Activated naive CD4-positive, alpha-beta T cell treated with anti-CD3 and anti-CD28 coated beads, Interleukin-2, amount 50 U/mL, for 16 hours (primary cell): ENCODE results near the gene CCDC188.

Experiments used
- DNase-seq: peaks from one replicate; pipeline ENCODE4 v3.0.0-alpha.2; 2020

Gene CCDC188

DNA sequence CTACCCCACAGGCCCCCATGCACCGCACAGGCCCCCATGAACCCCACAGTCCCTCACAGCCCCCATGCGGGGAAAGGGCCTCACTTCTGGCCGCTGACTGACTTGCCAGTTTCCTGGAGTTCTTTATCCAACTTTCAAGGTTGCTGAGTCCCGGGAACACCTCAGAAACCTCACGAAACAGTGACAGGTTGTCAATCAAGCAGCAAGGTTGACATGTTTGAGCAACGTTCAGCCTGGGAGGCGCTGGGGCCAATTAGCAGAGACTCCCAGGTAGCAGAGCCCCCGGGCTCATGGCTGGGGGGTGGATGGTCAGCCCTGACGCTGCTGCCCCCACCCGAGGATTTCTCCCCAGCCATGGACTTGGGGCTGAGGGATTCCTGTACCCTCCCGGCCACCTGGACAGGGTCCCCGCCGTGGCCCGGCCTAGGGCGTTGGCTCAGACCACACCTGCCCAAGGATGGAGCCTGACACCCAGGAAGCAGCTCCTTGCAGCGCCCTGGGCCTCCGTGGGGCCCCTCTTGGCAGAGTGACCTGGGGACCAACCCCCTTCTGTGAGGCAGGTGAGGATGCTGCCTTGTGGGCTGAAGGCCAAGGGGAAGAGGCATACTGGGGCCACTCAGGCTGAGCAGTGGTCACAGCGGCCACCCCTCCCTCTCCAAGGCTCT, 33.8 kb upstream of the CCDC188 start:
- DNase-seq: no peak

DNA sequence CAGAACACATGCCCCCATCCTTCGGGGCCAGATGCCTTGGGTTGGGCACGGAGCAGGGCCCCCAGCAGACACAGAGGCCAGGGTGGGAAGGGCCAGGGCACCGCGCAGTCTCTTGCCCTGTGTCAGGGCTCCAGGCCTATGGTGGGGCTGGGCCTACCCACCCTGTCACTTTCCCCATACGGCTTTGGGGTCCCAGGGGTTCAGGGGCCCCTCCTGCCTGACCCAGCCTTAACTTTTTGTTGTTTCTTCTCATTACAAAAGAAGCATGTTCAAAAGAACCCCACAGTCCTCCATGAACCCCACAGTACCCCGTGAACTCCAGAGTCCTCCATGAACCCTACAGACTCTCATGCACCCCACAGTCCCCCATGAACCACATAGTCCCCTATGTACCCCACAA, 33.0 kb upstream of the CCDC188 start:
- DNase-seq: no peak

DNA sequence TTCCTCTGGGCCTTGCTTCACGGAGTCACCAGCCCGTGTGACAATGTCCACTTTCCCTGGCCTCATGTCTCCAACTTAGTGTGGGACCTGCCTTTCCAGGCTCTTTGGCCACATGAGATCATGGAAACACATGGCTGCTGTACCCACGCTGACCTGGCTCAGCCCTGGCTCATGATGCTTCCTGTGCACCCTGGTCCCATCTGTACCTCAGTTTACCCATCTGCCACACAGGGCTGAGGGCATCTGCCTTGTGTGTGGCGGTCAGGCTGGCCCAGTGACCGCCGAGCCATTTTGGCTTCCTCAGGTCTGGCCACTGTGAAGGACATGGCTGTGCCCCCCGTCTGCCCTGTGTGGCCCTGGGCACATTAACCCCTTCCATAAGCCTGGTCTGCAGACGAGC, 32.2 kb upstream of the CCDC188 start:
- DNase-seq: no peak

DNA sequence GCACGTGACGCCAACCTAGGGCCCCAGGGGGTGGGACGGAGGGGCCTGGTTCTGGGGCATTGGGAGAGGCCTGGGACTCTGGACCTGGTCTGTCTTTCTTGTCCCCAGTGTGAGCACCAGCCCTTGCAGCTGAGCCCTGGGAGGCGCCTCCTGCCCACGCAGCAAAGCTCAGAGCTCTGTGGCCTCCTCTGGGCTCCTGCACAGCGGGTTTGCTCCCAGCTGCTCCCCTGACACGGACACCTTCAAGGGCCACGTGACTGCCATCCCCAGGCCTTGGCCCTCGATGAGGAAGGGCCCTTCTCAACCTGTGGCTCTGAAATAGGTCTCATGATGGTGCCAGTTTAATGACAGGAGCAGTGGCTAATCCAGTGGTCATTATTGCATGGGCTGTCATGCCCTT, 31.5 kb upstream of the CCDC188 start:
- no peak for DNase-seq

DNA sequence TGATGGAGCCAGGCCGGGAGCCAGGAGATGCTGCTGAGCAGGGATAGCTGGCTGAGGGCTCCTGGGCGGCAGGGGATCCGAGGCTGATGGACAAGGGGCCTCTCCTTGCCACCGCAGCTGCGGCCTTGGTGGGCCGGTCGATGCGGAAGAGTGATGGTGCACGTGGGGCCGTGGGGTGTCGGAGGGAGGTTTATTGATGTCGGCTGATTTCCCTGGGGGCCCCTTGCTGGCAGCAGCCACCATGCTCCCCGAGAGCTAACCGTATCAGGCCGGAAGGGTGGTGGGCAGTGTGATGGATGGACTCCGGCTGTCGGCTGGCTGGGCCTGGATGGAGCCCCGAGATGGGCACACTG, 31.0 kb upstream of the CCDC188 start:
- DNase-seq: no peak

DNA sequence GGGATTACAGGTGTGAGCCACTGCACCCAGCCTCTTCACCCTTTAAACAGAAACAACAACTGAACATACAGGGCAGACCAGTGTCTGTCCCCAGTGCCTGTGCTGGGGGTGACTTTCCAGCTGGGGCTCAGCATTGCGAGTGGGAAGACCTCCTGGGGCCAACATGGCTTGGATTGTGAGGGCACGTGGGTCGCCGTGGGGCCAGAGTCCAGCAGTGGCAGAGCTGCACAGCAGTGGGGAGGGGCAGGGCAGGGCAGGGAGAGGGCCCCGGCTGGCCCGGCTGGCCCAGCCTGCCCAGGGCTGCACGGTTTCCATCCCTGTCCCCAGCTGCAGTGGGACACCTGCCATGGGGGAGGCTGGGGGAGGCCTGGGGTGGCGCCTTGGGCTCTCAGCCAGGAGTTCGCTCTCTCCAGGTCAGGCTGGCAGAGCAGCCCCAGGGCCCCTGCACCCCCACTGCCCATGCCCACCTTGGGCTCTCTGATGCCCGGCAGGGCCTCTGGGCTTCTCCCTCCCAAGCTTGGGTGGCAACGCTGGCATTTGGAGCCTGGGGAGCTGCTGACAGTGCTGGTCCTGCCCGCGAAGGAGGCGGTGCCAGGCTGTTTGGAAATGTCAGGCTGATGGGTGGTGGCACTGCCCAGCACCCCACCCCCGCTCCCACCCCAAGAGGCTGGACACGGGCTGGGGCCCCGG, 30.5 kb upstream of the CCDC188 start:
- no peak for DNase-seq

DNA sequence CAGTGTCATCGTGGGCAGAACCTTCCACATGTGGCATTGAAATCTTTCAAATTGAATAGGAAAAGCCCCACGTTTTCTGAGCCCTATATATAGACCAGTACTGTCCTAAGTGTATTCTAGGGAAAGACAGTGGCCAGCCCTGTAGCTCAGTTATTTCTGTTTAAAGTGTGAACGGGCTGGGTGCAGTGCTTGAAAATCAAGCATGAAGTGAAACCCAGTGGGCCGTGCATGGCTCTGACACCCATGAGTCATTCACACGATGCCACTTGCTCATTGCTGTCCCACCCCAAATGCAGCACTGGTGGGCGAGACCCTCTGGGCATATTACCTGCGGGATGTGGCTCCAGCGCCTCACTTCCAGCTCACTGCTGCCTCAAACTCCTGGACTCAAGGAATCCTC, 29.8 kb upstream of the CCDC188 start:
- DNase-seq: no peak

DNA sequence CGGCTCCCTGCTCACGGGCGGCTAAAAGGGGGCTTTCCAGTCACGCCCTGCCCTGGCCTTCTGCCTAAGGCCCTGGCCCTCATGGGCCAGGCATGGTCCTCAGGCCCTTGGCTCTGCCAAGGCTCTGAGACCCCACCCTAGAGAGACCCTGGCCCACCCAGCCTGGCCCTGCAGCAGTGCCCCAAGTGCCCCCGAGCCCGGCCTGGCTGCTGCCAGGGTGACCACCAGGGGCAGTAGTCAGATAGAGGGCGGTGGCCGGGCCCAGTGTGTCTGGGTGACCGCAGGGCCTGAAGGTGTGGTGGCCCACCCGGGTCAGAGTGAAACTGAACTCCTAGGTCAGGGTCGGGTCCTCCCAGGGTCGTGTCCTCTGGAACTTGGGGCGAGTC, 29.4 kb upstream of the CCDC188 start:
- DNase-seq: no peak

DNA sequence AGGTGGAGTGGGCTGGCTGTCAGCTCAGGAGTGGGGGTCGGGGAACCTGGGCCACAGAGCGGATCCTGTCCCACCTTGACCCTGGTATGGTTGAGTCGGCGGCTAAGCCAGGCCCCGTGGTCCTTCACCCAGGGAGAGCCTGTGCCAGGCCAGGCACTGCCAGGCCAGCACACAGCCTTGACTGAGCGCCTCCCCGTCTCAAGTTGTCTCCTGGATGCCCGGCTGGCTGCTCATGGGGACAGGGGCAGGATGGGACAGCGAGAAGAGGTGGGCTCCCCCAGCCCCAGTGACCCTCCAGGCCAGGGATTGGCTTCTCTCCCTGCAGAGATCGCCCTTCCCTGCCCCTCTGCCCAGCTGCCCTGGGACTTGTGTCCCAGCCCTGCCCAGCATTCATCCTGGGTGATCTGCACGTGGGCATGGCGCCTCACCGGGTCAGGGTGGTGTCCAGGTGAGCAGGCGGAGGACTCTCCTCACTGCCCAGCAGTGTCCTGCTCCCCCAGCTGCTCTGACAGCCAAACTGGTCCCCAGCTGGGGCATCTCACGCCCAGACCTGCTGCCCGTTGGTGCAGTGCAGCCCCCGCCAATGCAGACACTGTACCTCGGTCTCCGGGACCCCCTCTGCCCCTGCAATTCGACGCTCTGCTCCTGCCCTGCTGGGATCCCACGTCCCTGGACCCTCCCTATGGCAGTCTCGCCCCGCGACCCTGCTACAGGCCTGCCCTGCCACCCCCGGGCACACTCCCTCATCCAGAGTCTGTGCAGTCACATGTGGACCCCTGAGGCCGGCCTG, 28.8 kb upstream of the CCDC188 start:
- no peak for DNase-seq

DNA sequence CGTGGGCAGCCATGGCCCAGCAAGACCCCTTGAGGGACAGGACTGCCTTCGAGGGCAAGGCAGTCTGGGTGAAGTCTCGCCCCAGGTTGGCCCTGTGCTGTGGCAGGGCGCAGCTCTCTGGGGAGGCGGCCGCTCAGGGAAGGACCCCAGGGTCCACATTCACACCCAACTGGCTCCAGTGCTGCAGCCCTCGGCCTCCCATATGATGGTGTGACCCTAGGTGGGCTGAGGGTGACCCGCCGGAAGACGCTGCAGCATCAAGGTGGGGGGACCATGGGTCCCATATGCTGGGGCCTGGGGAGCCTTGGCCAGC, 28.0 kb upstream of the CCDC188 start:
- DNase-seq: no peak

DNA sequence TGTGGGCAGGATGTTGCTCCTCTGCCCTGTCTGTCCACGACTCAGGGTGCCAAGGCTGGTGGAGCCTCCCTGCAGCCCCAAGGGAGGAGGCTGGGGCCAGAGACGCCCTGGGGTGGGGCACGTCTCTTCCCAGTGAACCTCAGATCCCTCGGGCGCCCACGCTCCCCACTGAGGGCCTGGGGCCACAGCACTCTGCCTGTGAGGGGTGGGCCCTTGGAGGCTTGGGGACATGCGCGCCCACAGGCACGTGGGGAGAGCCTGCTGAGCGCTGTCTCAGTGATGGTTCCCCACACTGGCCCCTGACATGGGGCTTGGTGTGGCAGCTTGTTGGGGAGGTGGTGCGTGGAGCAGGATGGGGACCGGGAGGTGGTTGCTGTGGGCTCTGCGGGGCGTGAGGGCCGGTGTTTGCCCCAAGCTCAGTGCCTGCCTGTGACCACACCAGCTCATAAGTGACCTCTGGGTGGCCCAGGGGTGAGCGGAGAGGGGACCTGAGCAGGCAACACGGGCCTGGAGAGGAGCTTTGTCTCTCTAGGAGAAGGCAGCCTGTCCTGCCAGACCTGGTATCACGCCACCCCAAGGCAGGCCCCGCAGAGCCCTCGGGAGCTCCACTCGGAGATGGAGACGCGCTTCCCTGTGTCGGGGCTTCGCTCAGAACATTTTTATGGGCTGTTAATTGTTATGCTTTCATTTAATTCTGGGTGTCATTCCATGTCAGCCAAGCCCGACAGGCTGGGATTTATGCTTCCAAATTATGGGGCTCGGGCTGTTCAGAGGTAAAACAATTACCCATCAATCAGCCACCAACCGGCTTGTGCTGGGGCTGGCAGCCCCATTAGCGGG, 27.4 kb upstream of the CCDC188 start:
- DNase-seq: no peak

DNA sequence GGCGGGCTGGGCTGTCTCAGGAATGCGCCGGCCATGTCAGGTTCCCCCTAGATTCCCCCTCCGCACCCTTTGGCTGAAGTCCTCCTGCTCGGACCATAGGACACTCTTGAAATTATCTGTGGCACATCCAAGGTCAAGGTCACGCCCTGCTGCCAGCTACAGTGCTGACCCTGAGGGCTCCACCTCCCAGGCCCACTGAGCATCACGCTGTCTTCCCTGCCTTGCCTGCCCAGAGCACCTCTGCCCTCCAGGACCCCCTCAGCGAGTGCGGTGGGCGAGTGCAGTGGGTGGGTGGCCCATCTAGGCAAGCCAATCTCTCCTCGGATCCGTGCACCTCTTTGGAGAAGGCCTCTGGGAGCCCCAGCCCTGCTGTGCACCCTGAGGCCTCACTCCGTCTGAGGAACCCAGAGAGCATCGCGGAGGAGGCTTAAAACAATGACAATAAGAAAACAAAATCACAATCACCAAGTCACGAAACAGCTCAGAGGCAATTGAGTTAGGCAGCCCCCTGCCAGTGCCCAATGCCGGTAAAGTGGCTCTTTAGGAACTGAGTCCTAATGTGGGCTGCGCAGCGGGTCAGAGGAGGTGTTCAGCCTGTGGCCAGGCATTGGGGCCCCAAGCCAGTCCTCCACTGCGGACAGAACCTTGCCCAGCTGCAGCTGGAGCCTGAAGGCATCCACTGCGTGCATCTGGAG, 26.5 kb upstream of the CCDC188 start:
- DNase-seq: no peak

DNA sequence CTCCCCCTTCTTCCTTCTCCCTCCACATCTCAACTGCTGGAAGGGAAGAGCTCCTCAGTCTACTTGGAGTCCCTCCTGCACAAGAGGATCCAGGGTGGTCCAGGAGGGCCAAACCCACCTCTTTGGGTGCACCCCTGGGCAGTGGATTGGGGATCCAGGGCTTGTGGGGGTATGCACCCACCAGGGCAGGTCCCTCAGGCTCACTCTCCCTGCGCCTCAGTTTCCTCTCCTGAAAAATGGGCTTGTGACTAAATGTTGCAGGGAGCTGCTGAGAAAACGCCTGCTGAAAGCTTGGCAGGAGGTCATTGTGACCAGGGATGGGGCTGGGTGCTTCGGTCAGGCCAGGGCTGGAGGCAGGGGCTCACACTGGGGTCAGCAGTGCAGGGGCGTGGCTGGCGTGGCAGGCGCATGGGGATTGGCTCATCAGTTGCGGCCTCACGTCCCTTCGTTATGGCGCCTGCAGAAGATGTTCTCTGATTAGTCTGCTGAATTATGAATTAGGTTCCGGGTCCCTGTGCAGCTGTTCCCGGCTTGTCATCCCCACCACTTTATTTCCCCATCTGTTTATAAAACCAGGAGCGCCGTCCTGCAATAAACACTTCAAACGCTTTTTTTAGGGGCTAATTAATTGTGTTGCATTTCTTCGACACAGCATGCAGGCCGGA, 25.7 kb upstream of the CCDC188 start:
- no peak for DNase-seq

DNA sequence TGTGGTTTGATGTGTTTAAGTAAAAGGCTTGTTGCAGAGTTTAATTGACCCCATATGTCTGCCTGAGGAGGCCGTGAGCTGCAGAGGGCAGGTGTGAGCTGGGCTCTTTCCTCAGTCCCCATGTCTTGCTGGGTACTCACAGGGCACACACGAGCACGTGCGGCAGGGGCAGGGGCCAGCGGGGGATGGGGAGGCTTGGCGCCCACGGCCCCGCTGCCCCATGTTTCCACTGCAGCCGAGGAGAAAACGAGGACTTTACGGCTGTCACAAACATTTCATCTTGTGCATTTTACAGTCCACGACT, 24.7 kb upstream of the CCDC188 start:
- no peak for DNase-seq

DNA sequence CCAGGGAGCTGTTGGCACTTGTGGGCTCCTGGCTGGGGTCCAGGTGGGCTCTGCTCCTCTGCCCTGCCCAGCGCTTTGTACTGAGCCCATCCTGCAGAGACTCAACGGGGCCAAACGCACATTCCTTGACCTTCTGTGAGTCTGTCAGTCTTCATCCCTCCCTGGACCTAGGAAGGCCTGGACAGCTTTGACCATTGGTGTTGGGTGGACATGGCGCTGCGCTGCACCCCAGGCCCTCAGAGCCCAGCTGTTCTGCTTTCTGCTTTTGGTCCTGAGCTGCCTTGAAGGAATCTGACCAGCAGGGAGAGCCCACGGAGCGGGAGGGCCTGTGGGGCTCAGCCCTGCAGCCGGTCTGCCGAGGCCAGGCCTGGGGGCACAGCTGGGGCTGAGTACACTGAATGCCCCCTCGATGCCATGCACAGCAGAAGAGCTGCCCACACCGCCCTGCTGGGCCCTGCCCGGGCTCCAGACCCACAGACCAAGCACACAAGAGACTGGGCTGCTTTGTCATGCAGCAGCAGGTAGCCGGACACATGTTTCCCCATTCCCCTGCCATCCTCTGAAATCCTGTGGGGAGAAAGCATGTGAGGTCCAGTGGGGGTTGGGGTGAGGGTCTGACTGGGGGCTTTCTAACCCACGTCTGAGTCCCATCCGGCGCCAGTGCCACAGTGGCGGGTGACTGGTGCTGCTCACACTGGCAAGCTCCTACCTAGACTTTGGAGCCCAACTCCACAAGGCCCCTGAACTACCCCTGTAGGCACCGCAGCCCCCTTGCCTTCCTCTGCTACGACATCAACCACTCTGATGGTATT, 24.1 kb upstream of the CCDC188 start:
- no peak for DNase-seq

DNA sequence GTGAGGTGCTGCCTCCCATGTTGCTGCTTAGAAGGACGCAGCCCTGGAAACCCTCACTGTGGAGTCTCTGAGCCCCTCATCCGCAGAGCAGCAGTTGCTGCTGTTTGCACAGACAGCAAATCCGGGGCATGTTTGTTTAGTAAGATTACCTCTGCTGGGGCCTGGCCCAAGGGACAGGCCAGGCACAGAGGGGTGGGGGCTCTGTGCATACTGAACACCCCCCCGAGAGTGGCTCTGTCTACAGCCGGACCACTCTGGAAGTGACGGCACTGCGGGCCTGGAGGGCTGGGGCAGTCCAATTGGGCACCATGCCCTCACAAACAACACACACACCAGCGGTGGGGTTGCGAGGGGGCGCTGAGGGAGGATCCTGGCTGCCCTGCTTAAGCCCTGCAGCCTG, 22.9 kb upstream of the CCDC188 start:
- no peak for DNase-seq

DNA sequence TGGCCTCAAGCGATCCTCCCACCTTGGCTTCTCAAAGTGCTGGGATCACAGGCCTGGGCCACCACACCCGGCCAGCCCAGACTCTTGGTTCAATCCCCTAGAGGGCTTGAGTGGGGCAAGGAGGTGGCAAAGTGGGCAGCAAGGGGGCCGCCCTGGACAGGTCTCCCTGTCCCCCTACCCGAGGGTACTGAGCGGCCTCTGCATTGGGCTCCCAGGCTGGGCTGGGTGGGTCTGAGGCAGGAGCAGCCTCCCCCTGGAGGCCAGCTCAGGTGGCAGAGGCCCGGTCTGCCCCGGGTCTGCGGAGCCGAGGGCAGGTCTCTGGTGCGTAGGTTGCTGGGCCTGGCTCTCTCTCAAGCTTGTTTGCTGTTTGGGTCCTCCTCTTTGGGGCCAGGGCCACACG, 22.4 kb upstream of the CCDC188 start:
- no peak for DNase-seq

DNA sequence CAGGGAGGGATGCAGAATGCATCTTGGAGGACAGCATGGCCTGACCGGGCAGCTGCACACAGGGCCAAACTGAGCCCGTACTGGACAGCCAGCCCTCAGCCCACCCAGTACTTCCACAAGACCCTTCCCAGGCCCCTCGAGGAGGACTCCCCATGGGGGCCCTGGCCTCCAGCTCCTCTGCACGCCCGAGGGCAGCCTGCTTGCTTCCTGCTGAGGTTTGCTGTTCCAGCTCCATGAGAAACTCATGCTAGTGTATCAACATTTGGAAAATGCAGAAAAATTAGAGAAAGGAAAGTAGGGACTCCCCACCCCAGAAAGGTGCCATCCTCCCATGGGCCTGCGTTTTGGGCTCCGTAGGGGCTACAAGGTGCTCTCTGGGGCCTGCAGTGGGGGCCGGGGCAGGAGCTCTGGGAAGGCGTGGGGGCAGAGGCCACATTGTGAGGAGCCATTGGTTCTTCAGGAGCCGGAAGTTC, 21.3 kb upstream of the CCDC188 start:
- DNase-seq: no peak

DNA sequence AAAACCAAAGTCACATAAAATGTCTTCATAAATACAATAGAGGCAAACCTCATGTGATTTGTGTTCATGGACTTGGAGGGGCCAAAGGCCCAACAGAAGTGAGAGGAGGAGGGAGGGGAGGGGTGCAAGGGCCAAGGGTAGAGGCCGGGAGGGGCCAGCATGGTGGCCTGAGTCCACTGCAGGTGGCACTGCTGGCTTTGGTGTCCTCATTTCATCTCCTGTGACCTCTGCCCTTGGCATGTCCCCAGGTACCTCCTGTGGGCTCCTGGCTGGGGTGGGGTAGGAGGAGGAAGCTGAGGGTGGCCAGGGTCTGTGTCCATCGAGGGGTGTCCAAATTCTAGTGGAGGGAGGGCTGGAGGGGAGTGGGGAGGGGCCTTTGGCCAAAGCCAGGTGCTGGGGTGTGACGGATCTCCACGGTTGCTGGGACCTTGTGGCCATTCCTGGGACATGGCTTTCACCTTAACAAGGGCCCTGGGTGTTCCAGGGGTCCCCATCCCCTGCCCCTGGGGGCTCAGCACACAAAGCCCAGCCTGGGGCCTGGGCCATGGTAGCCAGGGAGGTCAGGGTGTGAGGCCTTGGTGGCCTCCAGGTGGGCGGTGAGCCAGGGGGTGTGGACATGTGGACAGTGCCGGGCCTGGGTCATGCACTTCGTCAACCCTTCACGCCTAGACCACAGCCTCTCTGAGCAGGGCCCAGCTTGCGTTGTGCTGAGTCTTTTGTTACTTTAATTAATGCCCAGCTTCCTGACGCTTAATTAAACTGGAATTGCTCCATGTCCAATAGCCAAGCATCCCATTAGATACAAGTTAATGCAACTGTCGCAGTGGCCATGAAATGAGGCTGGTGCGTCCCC, 20.7 kb upstream of the CCDC188 start:
- no peak for DNase-seq

DNA sequence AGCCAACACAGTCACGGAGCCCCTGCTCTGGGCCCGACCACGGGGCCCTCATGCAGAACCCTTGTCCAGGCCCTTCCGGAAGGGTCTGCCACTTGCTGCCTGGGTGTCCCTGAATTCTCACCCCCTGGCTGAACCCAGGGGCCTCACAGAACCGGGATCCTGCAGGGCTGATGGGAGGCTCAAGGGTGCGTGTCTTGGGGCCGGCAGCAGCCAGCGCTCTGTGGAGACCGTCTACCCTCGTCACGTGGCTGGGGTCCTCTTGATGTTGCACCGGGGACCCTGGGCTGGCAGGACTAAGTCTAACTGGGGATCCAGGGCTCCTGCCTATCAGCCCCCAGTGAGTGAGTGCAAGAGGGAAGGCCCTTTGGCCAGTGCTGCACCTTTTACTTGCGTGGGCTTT, 19.3 kb upstream of the CCDC188 start:
- no peak for DNase-seq
